HG03064 (cell line): ENCODE measurements around the gene SLC35A4.

ENCODE experiments used
- ATAC-seq: cut with Tn5 transposase; IDR thresholded peaks from one replicate; pipeline ENCODE4 v1.9.1; 2021; ENCODE audit warnings: low read depth; ENCODE audit not compliant: unreplicated experiment

SLC35A4 gene

GRCh38 chr5:140564196-140565023 is at the start of gene SLC35A4, which contains the start of gene APBB3:
Gene SLC35A4, plus strand, starts transcription at chr5:140564828. Its CDS starts 2,342 bp downstream, at chr5:140567170.
Gene APBB3, minus strand, starts transcription at chr5:140564598. Its CDS starts 353 bp downstream, at chr5:140564245.
- peak; percentile 84 for ATAC-seq

GRCh38 chr5:140524003-140524402 is 40.6 kb upstream of the SLC35A4 start:
- ATAC-seq = no peak

GRCh38 chr5:140540227-140540626 is 24.4 kb upstream of the SLC35A4 start:
- ATAC-seq = no peak

- no peak for ATAC-seq
These were observed 21.7 kb upstream of the SLC35A4 start for GRCh38 chr5:140542972-140543371.

GRCh38 chr5:140544986-140545385 is 19.6 kb upstream of the SLC35A4 start:
- no peak for ATAC-seq

GRCh38 chr5:140545606-140546005 is 19.0 kb upstream of the SLC35A4 start:
- ATAC-seq = no peak

GRCh38 chr5:140546851-140547507 is 17.6 kb upstream of the SLC35A4 start:
- no peak for ATAC-seq

- peak; percentile 97 for ATAC-seq
These were observed 16.9 kb upstream of the SLC35A4 start, which contains the start of gene EIF4EBP3 for GRCh38 chr5:140547508-140548299. Gene EIF4EBP3, plus strand, starts transcription at chr5:140547662. Its CDS starts 76 bp downstream, at chr5:140547738.

GRCh38 chr5:140548300-140548688 is 16.3 kb upstream of the SLC35A4 start:
- no peak for ATAC-seq

GRCh38 chr5:140548791-140549190 is 15.8 kb upstream of the SLC35A4 start:
- no peak for ATAC-seq

- no peak for ATAC-seq
These were observed 15.1 kb upstream of the SLC35A4 start for GRCh38 chr5:140549237-140550144.

- no peak for ATAC-seq
These were observed 14.2 kb upstream of the SLC35A4 start for GRCh38 chr5:140550147-140551079.

- ATAC-seq = no peak
These were observed 12.8 kb upstream of the SLC35A4 start for GRCh38 chr5:140551872-140552271.

- ATAC-seq = no peak
These were observed 11.0 kb upstream of the SLC35A4 start for GRCh38 chr5:140553657-140554056.

- no peak for ATAC-seq
These were observed 10.2 kb upstream of the SLC35A4 start for GRCh38 chr5:140554454-140554853.

GRCh38 chr5:140555747-140556312 is 8.8 kb upstream of the SLC35A4 start:
- ATAC-seq = no peak

- no peak for ATAC-seq
These were observed 8.2 kb upstream of the SLC35A4 start for GRCh38 chr5:140556438-140556837.

GRCh38 chr5:140557136-140557805 is 7.4 kb upstream of the SLC35A4 start, which contains the start of gene SRA1:
Gene SRA1, minus strand, starts transcription at chr5:140557473. Its CDS starts 21 bp downstream, at chr5:140557452.
- ATAC-seq = peak; percentile 96
